Right lobe of liver (tissue), 6 donors: Measurements from ENCODE around the gene DAND5. TPM values are rescaled to one million over a fixed set of nuclear protein-coding genes. Genes with fewer than 3 reads are reported as not detected.

Experiments
- ATAC-seq, 4 donors: fragments of 200-7000 bp; cut with Tn5 transposase; one replicate each; pipeline ENCODE4 v1.9.1; 2020; ENCODE audit warnings: mild to moderate bottlenecking in 4 of 4, moderate library complexity in 4 of 4
- DNase-seq, 3 donors: peaks; one replicate each; pipeline ENCODE4 v3.0.0-alpha.2; 2020
- H3K27ac ChIP-seq, 3 donors: fragments of 200-600 bp; one replicate each; pipeline ENCODE4 v1.8.0; 2022
- H3K27me3 ChIP-seq, 2 donors: fragments of 200-600 bp; one replicate each; pipeline ENCODE4 v1.8.0; 2022
- H3K36me3 ChIP-seq, 4 donors: fragments of 200-600 bp; sonication (generic) in 1 of 4; one replicate each; pipeline versions ENCODE4 v1.5.1 to v1.8.0; 2017 to 2022; ENCODE audit warnings: control low read depth in 1 of 4
- H3K4me1 ChIP-seq, 4 donors: fragments of 200-600 bp; sonication (generic) in 1 of 4; one replicate each; pipeline versions ENCODE4 v1.5.1 to v1.8.0; 2017 to 2022; ENCODE audit warnings: control low read depth in 1 of 4
- H3K4me3 ChIP-seq, 3 donors: fragments of 200-600 bp; one replicate each; pipeline ENCODE4 v1.8.0; 2022
- H3K9me3 ChIP-seq, 4 donors: fragments of 200-600 bp; sonication (generic) in 1 of 4; one replicate each; pipeline versions ENCODE4 v1.5.1 to v1.8.0; 2017 to 2022; ENCODE audit warnings: control low read depth in 1 of 4
- CTCF ChIP-seq, 4 donors: fragments of 200-600 bp in 3 of 4; fragments of 450-650 bp in 1 of 4; IDR thresholded peaks; one replicate each; pipeline versions ENCODE4 v1.5.1 to v1.8.0; 2016 to 2022; ENCODE audit warnings: antibody characterized with exemption in 4 of 4, mild to moderate bottlenecking in 2 of 4
- POLR2A ChIP-seq: fragments of 450-650 bp; IDR thresholded peaks from one replicate; pipeline ENCODE4 v1.6.1; 2017; ENCODE audit warnings: antibody characterized with exemption, mild to moderate bottlenecking
- WGBS: methylation state at CpG from one replicate; pipeline ENCODE4 v1.1.6; 2018; ENCODE audit warnings: low coverage, low lambda C conversion rate; ENCODE audit not compliant: insufficient coverage; ENCODE audit errors: missing lambda C conversion rate; 5-methylcytosine and 5-hydroxymethylcytosine counted together
- intact Hi-C, 2 donors: fragments of 100-400 bp; cut with DNase I; formaldehyde crosslinking; loops; one replicate each; pipeline versions ENCODE4 v1.11.2 to v1.14.1; 2022
- total RNA-seq, 6 experiments: library from RNA; depleted of rRNA in 2 of 6; stranded (reverse); fragments of >200 nt in 2 of 6; fragmentation: NEBNext Ultra II Directional in 3 of 6; extraction: Animal tissue kit (Norgen Biotek cat#: 25700) in 3 of 6; gene quantifications; one replicate each; pipeline versions ENCODE4 v1.1.0 to v1.2.4, GENCODE V29; 2016 to 2023
- donor health status: DM: no; HTN: yes; CAD: no.
- donor health status: DM: no; HTN: no; CAD: no.
- donor health status: DM: no; HTN: no; CAD: no.
- donor health status: DM: no; HTN: yes; CAD: no.
- donor health status: DM: no; HTN: yes; CAD: no.

The DAND5 gene
- total RNA-seq, 6 experiments from 2014 or later = not detected

DNA sequence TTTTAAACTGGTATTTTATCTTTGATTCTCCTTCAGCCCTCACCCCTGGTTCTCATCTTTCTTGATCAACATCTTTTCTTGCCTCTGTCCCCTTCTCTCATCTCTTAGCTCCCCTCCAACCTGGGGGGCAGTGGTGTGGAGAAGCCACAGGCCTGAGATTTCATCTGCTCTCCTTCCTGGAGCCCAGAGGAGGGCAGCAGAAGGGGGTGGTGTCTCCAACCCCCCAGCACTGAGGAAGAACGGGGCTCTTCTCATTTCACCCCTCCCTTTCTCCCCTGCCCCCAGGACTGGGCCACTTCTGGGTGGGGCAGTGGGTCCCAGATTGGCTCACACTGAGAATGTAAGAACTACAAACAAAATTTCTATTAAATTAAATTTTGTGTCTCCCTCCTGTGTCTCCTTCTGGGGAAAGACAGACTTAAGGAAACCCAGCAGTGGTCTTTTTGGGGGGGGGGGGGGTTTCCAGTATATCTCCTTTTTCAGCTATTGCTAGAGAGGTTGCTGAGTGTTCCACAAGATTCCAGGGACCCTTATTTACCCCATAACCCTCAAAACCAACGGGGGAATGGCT lies 25.2 kb upstream of the DAND5 start:
- TF ChIP-seq CTCF (IDR thresholded peaks at IDR 0.05) = no peak
- no peak for TF ChIP-seq POLR2A
- H3K4me3 ChIP-seq = no peak overlapping the region
- H3K36me3 ChIP-seq = peaks cover 7 to 73% (median 48%) of the 10 kb centered on the region in 4 donors
- peaks cover 0 to 45% (median 15%) of the 10 kb centered on the region in 4 donors for H3K4me1 ChIP-seq
- H3K9me3 ChIP-seq = no peaks in the 10 kb centered on the region
- no peaks in the 10 kb centered on the region for H3K27me3 ChIP-seq
- DNase-seq (no peak), ATAC-seq (no peak)
- H3K27ac ChIP-seq = no peak overlapping the region
- intact Hi-C loops = no loop called here
- 60% methylated on average over 1 of the region's 2 CpGs for WGBS

DNA sequence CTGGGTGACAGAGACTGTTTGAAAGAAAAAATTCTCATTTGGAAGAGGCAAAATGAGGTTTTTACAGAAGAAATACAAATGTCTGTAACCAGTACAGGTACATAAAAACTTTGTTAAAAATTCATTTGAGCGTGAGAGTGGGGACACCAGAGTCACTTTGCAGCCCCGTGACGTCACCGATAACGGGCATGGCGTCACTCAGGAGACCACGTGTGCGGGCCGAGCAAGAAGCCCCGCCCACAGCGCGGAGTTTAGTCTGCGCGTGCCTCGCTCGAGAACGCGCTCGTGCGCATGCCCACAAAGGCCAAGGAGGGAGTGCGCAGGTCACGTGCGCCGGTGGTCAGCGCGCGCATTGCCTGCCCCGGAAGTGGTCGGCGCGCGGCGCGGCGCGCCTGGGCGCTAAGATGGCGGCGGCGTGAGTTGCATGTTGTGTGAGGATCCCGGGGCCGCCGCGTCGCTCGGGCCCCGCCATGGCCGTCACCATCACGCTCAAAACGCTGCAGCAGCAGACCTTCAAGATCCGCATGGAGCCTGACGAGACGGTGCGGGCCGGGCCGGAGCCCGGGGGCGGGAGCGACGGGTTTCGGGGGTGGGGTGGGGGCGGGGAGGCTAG lies 23.8 kb upstream of the DAND5 start, which contains the start of gene RAD23A:
TSS of gene RAD23A (plus strand) at position 384 of the 613 bp plus-strand sequence. CDS start at position 471, 87 bp downstream.
- 0% methylated on average over 7 of the region's 62 CpGs for WGBS
- intact Hi-C loops = no loop called here
- peaks cover under 1 to 73% (median 49%) of the 10 kb centered on the region in 4 donors for H3K36me3 ChIP-seq

DNA sequence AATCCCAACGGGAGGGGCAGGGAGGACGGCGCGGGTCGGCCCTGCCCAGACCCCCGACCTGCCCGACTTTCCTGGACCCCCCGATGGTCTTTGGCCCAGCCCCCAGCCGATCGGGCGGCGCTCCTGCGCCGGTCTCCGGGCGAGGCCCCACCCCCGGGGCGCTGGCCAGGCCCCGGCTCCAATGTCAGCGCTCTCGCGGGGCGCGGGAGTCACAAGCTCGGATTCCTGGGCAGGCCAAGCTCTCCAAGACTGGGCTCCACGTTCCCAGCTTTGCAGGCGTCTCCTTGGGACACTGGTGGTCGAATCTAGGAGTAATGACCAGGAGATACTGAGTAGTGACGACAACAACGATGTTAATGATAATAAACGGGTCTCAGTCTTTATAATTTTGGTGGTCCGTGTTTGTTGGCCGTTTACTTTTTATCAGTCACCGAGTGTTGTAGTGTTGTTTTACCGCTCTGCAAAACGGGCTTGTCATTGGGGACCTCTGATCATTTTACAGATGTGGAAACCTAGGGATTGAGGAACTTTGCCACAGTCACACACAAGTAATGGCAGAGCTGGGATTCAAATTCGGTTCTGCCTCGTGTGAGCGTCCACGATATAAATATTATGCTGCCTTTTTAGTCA lies 23.2 kb upstream of the DAND5 start:
- H3K4me3 ChIP-seq = peak overlapping the region; percentile 75 to 92 (median 90)
- H3K36me3 ChIP-seq = peaks cover 0 to 70% (median 46%) of the 10 kb centered on the region in 4 donors
- peak; percentile 65 to 85 (median 77) for ATAC-seq
- no peaks in the 10 kb centered on the region for H3K9me3 ChIP-seq
- intact Hi-C loops = no loop called here
- H3K27ac ChIP-seq = peak overlapping the region; percentile 65 to 93 (median 75)
- 0% methylated on average over 15 of the region's 40 CpGs for WGBS
- TF ChIP-seq POLR2A (no peak), CTCF (IDR thresholded peaks at IDR 0.05) (no peak)
- peak; percentile 74 to 80 (median 79) for DNase-seq
- H3K27me3 ChIP-seq = no peaks in the 10 kb centered on the region
- H3K4me1 ChIP-seq = peaks cover 0 to 26% (median 6%) of the 10 kb centered on the region in 4 donors

More for the DNA sequence above, 23.8 kb upstream of the DAND5 start, which contains the start of gene RAD23A:
- DNase-seq (peak; percentile 98 to 99 (median 98)), ATAC-seq (peak; percentile 83 to 94 (median 88))
- Histone ChIP-seq H3K4me1 (peaks cover 0 to 32% (median 9%) of the 10 kb centered on the region in 4 donors), H3K4me3 (peak within 1 kb of the TSS; percentile 75 to 92 (median 90)), H3K27ac (peak within 1 kb of the TSS; percentile 65 to 93 (median 75)), H3K27me3 (no peaks in the 10 kb centered on the region), H3K9me3 (no peaks in the 10 kb centered on the region)
- TF ChIP-seq POLR2A = peak; percentile 86
- no peak for TF ChIP-seq CTCF (IDR thresholded peaks at IDR 0.05)

DNA sequence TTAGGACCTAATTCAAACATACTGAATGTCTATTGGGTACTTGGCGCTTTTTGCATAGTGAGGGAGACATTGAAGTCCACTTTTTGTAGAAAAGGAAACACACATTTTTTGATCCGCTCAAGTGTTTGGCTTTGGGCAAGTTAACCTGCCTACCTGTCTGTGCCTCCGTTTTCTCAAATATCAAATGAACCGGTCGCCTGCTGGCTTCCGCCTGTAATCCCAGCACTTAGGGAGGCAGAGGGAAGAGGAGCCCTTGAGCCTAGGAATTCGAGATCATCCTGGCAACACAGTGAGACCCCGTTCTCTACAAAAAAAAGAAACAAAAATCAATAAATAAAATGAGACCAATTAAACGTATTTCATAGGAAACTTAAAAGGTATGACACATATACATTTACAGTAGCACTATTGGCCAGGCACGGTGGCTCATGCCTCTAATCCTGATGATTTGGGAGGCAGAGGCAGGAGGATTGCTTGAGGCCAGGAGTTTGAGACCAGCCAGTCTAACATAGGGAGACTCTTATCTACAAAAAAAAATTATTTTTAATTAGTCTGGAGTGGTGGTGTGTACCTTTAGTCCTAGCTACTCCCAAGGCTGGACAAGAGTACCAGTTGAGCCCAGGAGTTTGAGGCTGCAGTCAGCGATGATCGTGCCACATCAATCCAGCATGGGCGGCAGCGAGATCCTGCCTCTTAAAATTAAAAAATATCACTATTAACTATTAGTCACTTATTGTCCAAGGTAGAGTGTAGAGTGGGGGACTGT lies 22.5 kb upstream of the DAND5 start:
- 53% methylated on average over 12 of the region's 14 CpGs for WGBS
- H3K27me3 ChIP-seq = no peaks in the 10 kb centered on the region
- peaks cover 0 to 20% (median 6%) of the 10 kb centered on the region in 4 donors for H3K4me1 ChIP-seq
- TF ChIP-seq POLR2A (no peak), CTCF (IDR thresholded peaks at IDR 0.05) (no peak)
- no peak for ATAC-seq
- H3K27ac ChIP-seq = peak overlapping the region in 1 of 3 donors; percentile 93
- peak overlapping the region; percentile 75 to 92 (median 90) for H3K4me3 ChIP-seq
- peaks cover 0 to 66% (median 42%) of the 10 kb centered on the region in 4 donors for H3K36me3 ChIP-seq
- DNase-seq = no peak
- no peaks in the 10 kb centered on the region for H3K9me3 ChIP-seq
- intact Hi-C loops = no loop called here
